GM18498 (cell line): Measurements from ENCODE around the gene AMIGO2.
A peak's percentile ranks its signal among the peaks of the same experiment; 100 is the strongest.
"Not testable (repeated sequence)": the region's sequence is repeated elsewhere in the genome, so short reads cannot be mapped to it uniquely, and the experiment has no call there.

ENCODE experiments used
- ATAC-seq: cut with Tn5 transposase; IDR thresholded peaks from one replicate; pipeline ENCODE4 v1.9.1; 2021; ENCODE audit warnings: mild to moderate bottlenecking, moderate library complexity; ENCODE audit not compliant: unreplicated experiment

Gene AMIGO2

GRCh38 chr12:47079468-47079980 lies at the start of gene AMIGO2, which contains the start of gene PCED1B:
Gene AMIGO2 (minus strand): TSS chr12:47079959. CDS start chr12:47079002, 957 bp downstream.
Gene PCED1B (plus strand): TSS chr12:47079621. CDS start chr12:47235064, 155,443 bp downstream.
- peak; percentile 79 for ATAC-seq

GRCh38 chr12:47126246-47126645 lies 46.5 kb upstream of the AMIGO2 start:
- no peak for ATAC-seq

GRCh38 chr12:47124451-47124850 lies 44.7 kb upstream of the AMIGO2 start:
- no peak for ATAC-seq

GRCh38 chr12:47123730-47124129 lies 44.0 kb upstream of the AMIGO2 start:
- ATAC-seq = no peak

- no peak for ATAC-seq
Measured at GRCh38 chr12:47122602-47123001, 42.8 kb upstream of the AMIGO2 start.

GRCh38 chr12:47121146-47121545 lies 41.4 kb upstream of the AMIGO2 start:
- no peak for ATAC-seq

- ATAC-seq = no peak
Measured at GRCh38 chr12:47120736-47121135, 41.0 kb upstream of the AMIGO2 start.

GRCh38 chr12:47117305-47117704 lies 37.5 kb upstream of the AMIGO2 start:
- not testable (repeated sequence) for ATAC-seq

- ATAC-seq = no peak
Measured at GRCh38 chr12:47114481-47114892, 34.7 kb upstream of the AMIGO2 start.

GRCh38 chr12:47112679-47113078 lies 32.9 kb upstream of the AMIGO2 start:
- ATAC-seq = no peak

GRCh38 chr12:47111854-47112253 lies 32.1 kb upstream of the AMIGO2 start:
- ATAC-seq = no peak

- no peak for ATAC-seq
Measured at GRCh38 chr12:47111392-47111778, 31.6 kb upstream of the AMIGO2 start.

GRCh38 chr12:47110718-47111391 lies 31.1 kb upstream of the AMIGO2 start:
- no peak for ATAC-seq

GRCh38 chr12:47110011-47110541 lies 30.3 kb upstream of the AMIGO2 start:
- no peak for ATAC-seq

- ATAC-seq = no peak
Measured at GRCh38 chr12:47107926-47108325, 28.2 kb upstream of the AMIGO2 start.

GRCh38 chr12:47107446-47107845 lies 27.7 kb upstream of the AMIGO2 start:
- no peak for ATAC-seq

GRCh38 chr12:47105914-47106674 lies 26.3 kb upstream of the AMIGO2 start:
- ATAC-seq = no peak

- no peak for ATAC-seq
Measured at GRCh38 chr12:47102845-47103651, 23.3 kb upstream of the AMIGO2 start.

- no peak for ATAC-seq
Measured at GRCh38 chr12:47102406-47102805, 22.6 kb upstream of the AMIGO2 start.

GRCh38 chr12:47100160-47100559 lies 20.4 kb upstream of the AMIGO2 start:
- no peak for ATAC-seq

GRCh38 chr12:47099610-47100009 lies 19.9 kb upstream of the AMIGO2 start:
- no peak for ATAC-seq
